Measurements from ENCODE around the gene JHY. TPM values are rescaled to one million over a fixed set of nuclear protein-coding genes. Genes with fewer than 3 reads are reported as not detected.
A peak's percentile ranks its signal among the peaks of the same experiment; 100 is the strongest.

JHY gene
- polyA plus RNA-seq, 4 donors: 10.5 to 14.0 (median 13.1) TPM

GRCh38 chr11:122869622-122870021 is 12.9 kb upstream of the JHY start:
- DNase-seq (ENCODE audit: low read depth in 4 of 4, low spot score in 3 of 4): no peak

- no peak for DNase-seq (ENCODE audit: low read depth in 4 of 4, low spot score in 3 of 4)
Measured at GRCh38 chr11:122871302-122871701, 11.3 kb upstream of the JHY start.

- DNase-seq (ENCODE audit: low read depth in 4 of 4, low spot score in 3 of 4): no peak
Measured at GRCh38 chr11:122872046-122872445, 10.5 kb upstream of the JHY start.

GRCh38 chr11:122874991-122875390 is 7.6 kb upstream of the JHY start:
- no peak for DNase-seq (ENCODE audit: low read depth in 4 of 4, low spot score in 3 of 4)

- no peak for DNase-seq (ENCODE audit: low read depth in 4 of 4, low spot score in 3 of 4)
Measured at GRCh38 chr11:122877732-122878131, 4.8 kb upstream of the JHY start.

GRCh38 chr11:122879785-122880184 is 2.8 kb upstream of the JHY start:
- no peak for DNase-seq (ENCODE audit: low read depth in 4 of 4, low spot score in 3 of 4)

- peak; percentile 33 to 57 (median 52) for DNase-seq (ENCODE audit: low read depth in 4 of 4, low spot score in 3 of 4)
Measured at GRCh38 chr11:122882857-122883645, 492 bp downstream of the JHY start.

GRCh38 chr11:122883646-122883979 is 1.1 kb downstream of the JHY start:
- DNase-seq (ENCODE audit: low read depth in 4 of 4, low spot score in 3 of 4): peak in 1 of 4 donors; percentile 61

GRCh38 chr11:122888162-122888561 is 5.6 kb downstream of the JHY start:
- DNase-seq (ENCODE audit: low read depth in 4 of 4, low spot score in 3 of 4): no peak

GRCh38 chr11:122893131-122893530 is 10.6 kb downstream of the JHY start:
- peak in 2 of 4 donors; percentile 22 to 33 for DNase-seq (ENCODE audit: low read depth in 4 of 4, low spot score in 3 of 4)

- no peak for DNase-seq (ENCODE audit: low read depth in 4 of 4, low spot score in 3 of 4)
Measured at GRCh38 chr11:122895563-122895962, 13.0 kb downstream of the JHY start.

- DNase-seq (ENCODE audit: low read depth in 4 of 4, low spot score in 3 of 4): no peak
Measured at GRCh38 chr11:122897606-122898210, 15.1 kb downstream of the JHY start.

- DNase-seq (ENCODE audit: low read depth in 4 of 4, low spot score in 3 of 4): no peak
Measured at GRCh38 chr11:122898799-122899198, 16.2 kb downstream of the JHY start.

- no peak for DNase-seq (ENCODE audit: low read depth in 4 of 4, low spot score in 3 of 4)
Measured at GRCh38 chr11:122900587-122901202, 18.1 kb downstream of the JHY start.

- no peak for DNase-seq (ENCODE audit: low read depth in 4 of 4, low spot score in 3 of 4)
Measured at GRCh38 chr11:122902951-122903350, 20.4 kb downstream of the JHY start.

- no peak for DNase-seq (ENCODE audit: low read depth in 4 of 4, low spot score in 3 of 4)
Measured at GRCh38 chr11:122910775-122911174, 28.2 kb downstream of the JHY start.

- DNase-seq (ENCODE audit: low read depth in 4 of 4, low spot score in 3 of 4): no peak
Measured at GRCh38 chr11:122917311-122917710, 34.8 kb downstream of the JHY start.

GRCh38 chr11:122918734-122919133 is 36.2 kb downstream of the JHY start:
- no peak for DNase-seq (ENCODE audit: low read depth in 4 of 4, low spot score in 3 of 4)

- no peak for DNase-seq (ENCODE audit: low read depth in 4 of 4, low spot score in 3 of 4)
Measured at GRCh38 chr11:122920579-122920978, 38.0 kb downstream of the JHY start.

GRCh38 chr11:122922893-122923292 is 40.3 kb downstream of the JHY start:
- DNase-seq (ENCODE audit: low read depth in 4 of 4, low spot score in 3 of 4): no peak

GRCh38 chr11:122923302-122923701 is 40.7 kb downstream of the JHY start:
- no peak for DNase-seq (ENCODE audit: low read depth in 4 of 4, low spot score in 3 of 4)

- DNase-seq (ENCODE audit: low read depth in 4 of 4, low spot score in 3 of 4): no peak
Measured at GRCh38 chr11:122931510-122931909, 49.0 kb downstream of the JHY start.

Data from right renal pelvis (tissue), 4 donors.